ENCODE data around the gene SLC24A3.

The SLC24A3 gene

GRCh38 chr20:19269737-19270340 lies 57.4 kb downstream of the SLC24A3 start:
- H3K4me3 ChIP-seq (ENCODE audit: low read depth, low read length): no peak overlapping the region
- TF ChIP-seq, protein P1, sequence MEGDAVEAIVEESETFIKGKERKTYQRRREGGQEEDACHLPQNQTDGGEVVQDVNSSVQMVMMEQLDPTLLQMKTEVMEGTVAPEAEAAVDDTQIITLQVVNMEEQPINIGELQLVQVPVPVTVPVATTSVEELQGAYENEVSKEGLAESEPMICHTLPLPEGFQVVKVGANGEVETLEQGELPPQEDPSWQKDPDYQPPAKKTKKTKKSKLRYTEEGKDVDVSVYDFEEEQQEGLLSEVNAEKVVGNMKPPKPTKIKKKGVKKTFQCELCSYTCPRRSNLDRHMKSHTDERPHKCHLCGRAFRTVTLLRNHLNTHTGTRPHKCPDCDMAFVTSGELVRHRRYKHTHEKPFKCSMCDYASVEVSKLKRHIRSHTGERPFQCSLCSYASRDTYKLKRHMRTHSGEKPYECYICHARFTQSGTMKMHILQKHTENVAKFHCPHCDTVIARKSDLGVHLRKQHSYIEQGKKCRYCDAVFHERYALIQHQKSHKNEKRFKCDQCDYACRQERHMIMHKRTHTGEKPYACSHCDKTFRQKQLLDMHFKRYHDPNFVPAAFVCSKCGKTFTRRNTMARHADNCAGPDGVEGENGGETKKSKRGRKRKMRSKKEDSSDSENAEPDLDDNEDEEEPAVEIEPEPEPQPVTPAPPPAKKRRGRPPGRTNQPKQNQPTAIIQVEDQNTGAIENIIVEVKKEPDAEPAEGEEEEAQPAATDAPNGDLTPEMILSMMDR (IDR thresholded peaks at IDR 0.05; ENCODE audit: borderline replicate concordance, insufficient read depth, low read depth, low read length): no peak

DNA sequence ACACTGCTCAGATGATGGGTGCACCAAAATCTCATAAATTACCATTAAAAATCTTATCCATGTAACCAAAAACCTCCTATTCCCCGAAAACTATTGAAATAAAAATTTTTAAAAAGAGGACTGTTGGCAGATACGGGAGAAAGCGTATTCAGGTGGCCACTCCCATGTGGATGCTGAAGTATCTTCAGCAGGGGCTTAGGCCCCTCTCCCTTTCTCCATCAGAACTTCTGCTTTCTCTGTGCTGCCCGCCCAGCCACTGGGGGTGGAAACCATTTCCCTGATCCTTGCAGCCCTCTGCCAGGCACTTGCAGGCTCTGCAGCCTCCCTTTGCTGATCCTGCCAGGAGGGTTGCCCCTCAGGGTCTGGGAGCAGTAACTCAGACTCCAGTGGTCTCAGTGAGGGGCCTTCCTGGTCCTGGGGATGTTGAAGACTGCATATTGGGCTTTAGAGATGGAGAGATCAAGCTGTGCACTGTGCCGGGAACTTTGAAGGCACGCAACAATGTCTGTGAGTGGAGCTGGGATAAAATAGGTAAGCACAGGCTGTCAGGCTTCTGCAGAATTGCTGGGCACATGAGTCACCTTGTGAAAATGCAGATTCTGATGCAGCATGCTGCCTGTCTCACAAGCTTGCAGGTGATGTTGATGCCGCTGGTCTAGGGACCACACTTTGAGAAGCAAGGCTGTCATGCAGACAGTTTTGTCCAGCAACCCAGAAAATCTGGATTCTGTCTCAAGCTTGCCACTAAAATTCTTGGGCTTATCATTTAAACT lies 59.6 kb downstream of the SLC24A3 start:
- no peak overlapping the region for H3K4me3 ChIP-seq (ENCODE audit: low read depth, low read length)
- TF ChIP-seq, protein P1 (IDR thresholded peaks at IDR 0.05; ENCODE audit: borderline replicate concordance, insufficient read depth, low read depth, low read length): no peak

- no peak overlapping the region for H3K4me3 ChIP-seq (ENCODE audit: low read depth, low read length)
- TF ChIP-seq, protein P1 (IDR thresholded peaks at IDR 0.05; ENCODE audit: borderline replicate concordance, insufficient read depth, low read depth, low read length): no peak
These were observed 60.7 kb downstream of the SLC24A3 start for GRCh38 chr20:19272976-19273654.

DNA sequence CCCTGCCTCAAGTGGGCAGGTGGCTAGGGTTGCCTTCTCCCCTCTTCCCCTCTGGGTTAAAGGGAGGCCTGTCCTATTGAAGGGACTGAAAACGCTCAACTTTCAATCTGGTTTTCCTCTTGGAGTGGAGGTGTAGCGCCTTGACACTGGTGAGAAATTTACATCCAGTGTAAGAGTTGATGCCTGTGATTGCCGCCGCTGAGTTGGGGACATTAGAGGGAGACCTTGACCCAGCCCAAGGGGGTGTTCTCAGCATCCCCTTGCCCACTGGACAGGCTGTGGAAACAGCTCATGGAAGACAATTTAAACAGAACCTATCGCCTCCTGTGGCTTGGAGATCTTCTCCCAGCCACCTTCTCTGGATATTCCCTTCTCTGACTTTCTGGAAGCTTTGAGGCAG lies 61.6 kb downstream of the SLC24A3 start:
- H3K4me3 ChIP-seq (ENCODE audit: low read depth, low read length): no peak overlapping the region
- TF ChIP-seq, protein P1 (IDR thresholded peaks at IDR 0.05; ENCODE audit: borderline replicate concordance, insufficient read depth, low read depth, low read length): no peak

DNA sequence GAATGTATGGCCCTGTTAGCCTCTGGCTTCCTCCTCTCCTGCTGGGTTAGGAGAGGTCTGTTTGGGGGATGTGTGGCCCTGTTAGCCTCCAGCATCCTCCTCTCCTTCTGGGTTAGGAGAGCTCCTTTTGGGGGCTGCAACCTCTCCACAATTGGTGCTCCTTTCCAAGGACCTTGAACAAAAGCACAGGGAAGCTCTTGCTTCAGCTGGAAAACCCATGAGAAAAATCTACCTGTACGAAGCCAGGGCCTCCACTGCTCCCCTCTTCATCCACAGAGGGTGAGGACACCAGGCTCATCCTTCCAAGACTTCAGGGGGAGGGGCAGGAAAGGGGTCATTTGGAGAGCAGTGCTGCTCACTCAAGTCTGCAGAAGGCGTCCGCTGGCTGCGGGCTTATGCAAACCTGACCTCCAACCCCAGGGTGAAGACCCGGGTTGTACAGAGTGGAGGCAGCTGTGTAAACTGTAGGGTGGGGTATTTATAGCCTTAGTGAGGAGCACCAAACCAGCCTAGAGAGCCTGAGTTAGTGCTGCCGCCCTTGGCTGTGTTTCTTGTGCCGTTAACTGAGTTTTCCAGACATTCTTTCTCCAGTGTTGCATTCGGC lies 62.1 kb downstream of the SLC24A3 start:
- TF ChIP-seq, protein P1 (IDR thresholded peaks at IDR 0.05; ENCODE audit: borderline replicate concordance, insufficient read depth, low read depth, low read length): no peak
- no peak overlapping the region for H3K4me3 ChIP-seq (ENCODE audit: low read depth, low read length)

DNA sequence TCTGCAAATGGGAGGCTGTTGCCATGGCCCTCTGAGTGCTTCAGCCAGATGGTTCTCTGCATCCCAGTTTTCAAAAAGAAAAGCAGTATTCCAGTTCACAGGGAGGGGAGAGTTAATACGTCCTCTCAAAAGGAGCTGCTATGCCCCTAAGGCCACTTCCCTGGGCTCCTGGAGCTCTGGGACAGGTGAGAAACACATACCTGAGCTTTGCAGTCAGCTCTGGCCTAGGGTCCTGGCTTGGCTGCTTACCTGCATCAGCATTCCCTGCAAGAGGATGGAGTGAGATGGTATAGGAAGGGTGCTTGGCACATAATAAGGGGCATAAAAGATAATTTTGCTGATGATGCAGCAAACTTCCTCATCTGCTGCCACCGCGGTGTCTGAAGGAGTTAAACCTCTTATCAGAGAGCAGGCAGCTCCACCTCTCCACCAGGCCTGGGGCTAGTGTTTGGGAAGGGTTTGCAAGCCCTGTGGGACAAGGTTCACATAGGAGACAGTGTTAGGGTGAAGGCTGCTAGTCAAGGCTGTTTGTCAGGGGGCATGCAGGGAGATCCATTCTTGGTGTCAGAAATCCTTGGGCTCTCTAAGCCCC lies 62.7 kb downstream of the SLC24A3 start:
- TF ChIP-seq, protein P1 (IDR thresholded peaks at IDR 0.05; ENCODE audit: borderline replicate concordance, insufficient read depth, low read depth, low read length): no peak
- H3K4me3 ChIP-seq (ENCODE audit: low read depth, low read length): no peak overlapping the region
